Uterus (tissue), 4 donors: Measurements from ENCODE around the gene ZBTB11. TPM values are rescaled to one million over a fixed set of nuclear protein-coding genes. Genes with fewer than 3 reads are reported as not detected.

Experiments
- DNase-seq, 2 donors: peaks; one replicate each; pipeline ENCODE4 v3.0.0-alpha.2; 2019 to 2020
- H3K27ac ChIP-seq, 2 donors: fragments of 200-600 bp; sonication (generic); 1 replicate in 1 of 2; 2 replicates in 1 of 2; pipeline ENCODE4 v1.5.1; 2016 to 2018
- H3K27me3 ChIP-seq, 2 donors: fragments of 200-600 bp; sonication (generic); one replicate each; pipeline ENCODE4 v1.5.1; 2018 to 2019; ENCODE audit warnings: control low read depth in 1 of 2
- H3K36me3 ChIP-seq, 2 donors: fragments of 200-600 bp; sonication (generic); one replicate each; pipeline ENCODE4 v1.5.1; 2019; ENCODE audit warnings: control low read depth in 1 of 2
- H3K4me1 ChIP-seq, 2 donors: fragments of 200-600 bp; sonication (generic); one replicate each; pipeline ENCODE4 v1.5.1; 2018 to 2019; ENCODE audit warnings: control low read depth in 1 of 2
- H3K4me3 ChIP-seq, 2 donors: fragments of 200-600 bp; sonication (generic); 1 replicate in 1 of 2; 2 replicates in 1 of 2; pipeline ENCODE4 v1.5.1; 2018 to 2019; ENCODE audit warnings: mild to moderate bottlenecking in 1 of 2
- H3K9me3 ChIP-seq, 2 donors: fragments of 200-600 bp; sonication (generic); one replicate each; pipeline ENCODE4 v1.5.1; 2019; ENCODE audit warnings: control low read depth in 1 of 2
- POLR2A ChIP-seq, 2 donors: fragments of 450-650 bp; IDR thresholded peaks; one replicate each; pipeline ENCODE4 v1.6.1; 2016; ENCODE audit warnings: antibody characterized with exemption in 2 of 2, mild to moderate bottlenecking in 1 of 2, moderate library complexity in 1 of 2
- intact Hi-C: fragments of 100-400 bp; cut with DNase I; formaldehyde crosslinking; loops from one replicate; pipeline ENCODE4 v1.15.1; 2023; ENCODE audit warnings: low total_unique reads
- total RNA-seq, 4 donors: library from RNA; depleted of rRNA in 3 of 4; stranded (reverse); fragments of >200 nt in 3 of 4; gene quantifications; one replicate each; pipeline versions ENCODE4 v1.1.0 to v1.2.4, GENCODE V29; 2014 to 2023
- TF ChIP-seq, protein P1 (sequence below), 4 experiments: fragments of 200-600 bp in 2 of 4; fragments of 450-650 bp in 2 of 4; sonication (generic) in 2 of 4; IDR thresholded peaks; one replicate each; pipeline ENCODE4 v1.5.1; 2016 to 2019; ENCODE audit warnings: antibody characterized with exemption in 4 of 4, mild to moderate bottlenecking in 2 of 4, moderate library complexity in 1 of 4
- donor health status: DM: yes; HTN: yes; CAD: no.

The ZBTB11 gene
- total RNA-seq, 4 donors from 2014 or later = 16.1 to 42.0 (median 25.7) TPM

- intact Hi-C loops = no loop called here
- no peaks in the 10 kb centered on the region for H3K36me3 ChIP-seq
These were observed 9.1 kb downstream of the ZBTB11 start for GRCh38 chr3:101667844-101668243.

GRCh38 chr3:101667331-101667730, 9.6 kb downstream of the ZBTB11 start:
- Histone ChIP-seq H3K4me1 (no peaks in the 10 kb centered on the region), H3K36me3 (no peaks in the 10 kb centered on the region), H3K27me3 (no peaks in the 10 kb centered on the region), H3K4me3 (no peak overlapping the region), H3K27ac (no peak overlapping the region), H3K9me3 (no peaks in the 10 kb centered on the region)
- intact Hi-C loops = no loop called here
- DNase-seq = no peak
- TF ChIP-seq, protein P1, sequence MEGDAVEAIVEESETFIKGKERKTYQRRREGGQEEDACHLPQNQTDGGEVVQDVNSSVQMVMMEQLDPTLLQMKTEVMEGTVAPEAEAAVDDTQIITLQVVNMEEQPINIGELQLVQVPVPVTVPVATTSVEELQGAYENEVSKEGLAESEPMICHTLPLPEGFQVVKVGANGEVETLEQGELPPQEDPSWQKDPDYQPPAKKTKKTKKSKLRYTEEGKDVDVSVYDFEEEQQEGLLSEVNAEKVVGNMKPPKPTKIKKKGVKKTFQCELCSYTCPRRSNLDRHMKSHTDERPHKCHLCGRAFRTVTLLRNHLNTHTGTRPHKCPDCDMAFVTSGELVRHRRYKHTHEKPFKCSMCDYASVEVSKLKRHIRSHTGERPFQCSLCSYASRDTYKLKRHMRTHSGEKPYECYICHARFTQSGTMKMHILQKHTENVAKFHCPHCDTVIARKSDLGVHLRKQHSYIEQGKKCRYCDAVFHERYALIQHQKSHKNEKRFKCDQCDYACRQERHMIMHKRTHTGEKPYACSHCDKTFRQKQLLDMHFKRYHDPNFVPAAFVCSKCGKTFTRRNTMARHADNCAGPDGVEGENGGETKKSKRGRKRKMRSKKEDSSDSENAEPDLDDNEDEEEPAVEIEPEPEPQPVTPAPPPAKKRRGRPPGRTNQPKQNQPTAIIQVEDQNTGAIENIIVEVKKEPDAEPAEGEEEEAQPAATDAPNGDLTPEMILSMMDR (IDR thresholded peaks at IDR 0.05) = no peak
- TF ChIP-seq POLR2A (IDR thresholded peaks at IDR 0.05) = no peak

More at GRCh38 chr3:101667844-101668243, 9.1 kb downstream of the ZBTB11 start:
- TF ChIP-seq, protein P1 (IDR thresholded peaks at IDR 0.05) = no peak
- TF ChIP-seq POLR2A (IDR thresholded peaks at IDR 0.05) = no peak
- Histone ChIP-seq H3K4me1 (no peaks in the 10 kb centered on the region), H3K27ac (no peak overlapping the region), H3K27me3 (no peaks in the 10 kb centered on the region), H3K4me3 (no peak overlapping the region), H3K9me3 (no peaks in the 10 kb centered on the region)
- DNase-seq = no peak

GRCh38 chr3:101665851-101666250, 11.1 kb downstream of the ZBTB11 start:
- Histone ChIP-seq H3K4me3 (no peak overlapping the region), H3K9me3 (no peaks in the 10 kb centered on the region), H3K27ac (no peak overlapping the region), H3K36me3 (no peaks in the 10 kb centered on the region), H3K27me3 (no peaks in the 10 kb centered on the region), H3K4me1 (no peaks in the 10 kb centered on the region)
- no peak for DNase-seq
- intact Hi-C loops = no loop called here
- TF ChIP-seq, protein P1 (IDR thresholded peaks at IDR 0.05) = no peak
- no peak for TF ChIP-seq POLR2A (IDR thresholded peaks at IDR 0.05)

DNA sequence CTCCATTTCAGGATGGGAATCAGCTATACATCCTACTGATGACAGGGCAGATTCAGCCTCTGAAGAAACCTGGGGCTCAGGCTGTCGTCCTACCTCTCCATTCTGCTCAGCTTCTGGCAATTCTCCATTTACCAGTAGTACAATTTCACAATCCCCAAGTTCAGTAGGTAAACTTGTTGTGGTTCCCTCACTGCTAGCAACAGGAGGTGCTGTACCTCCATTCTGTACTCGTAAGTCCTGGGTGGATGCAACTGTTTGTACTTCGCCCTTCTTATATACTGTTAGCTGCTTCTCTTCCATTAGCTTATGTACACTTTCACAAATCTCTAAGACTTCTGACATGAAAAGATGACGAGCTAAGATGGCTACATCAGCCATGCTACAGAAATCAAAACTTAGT, 11.6 kb downstream of the ZBTB11 start:
- Histone ChIP-seq H3K27me3 (no peaks in the 10 kb centered on the region), H3K9me3 (no peaks in the 10 kb centered on the region), H3K4me1 (no peaks in the 10 kb centered on the region), H3K27ac (no peak overlapping the region), H3K4me3 (no peak overlapping the region), H3K36me3 (no peaks in the 10 kb centered on the region)
- no peak for DNase-seq
- intact Hi-C loops = no loop called here
- TF ChIP-seq, protein P1 (IDR thresholded peaks at IDR 0.05) = no peak
- TF ChIP-seq POLR2A (IDR thresholded peaks at IDR 0.05) = no peak

GRCh38 chr3:101660714-101661113, 16.2 kb downstream of the ZBTB11 start:
- intact Hi-C loops = no loop called here
- DNase-seq = no peak
- Histone ChIP-seq H3K4me1 (no peaks in the 10 kb centered on the region), H3K9me3 (no peaks in the 10 kb centered on the region), H3K4me3 (no peak overlapping the region), H3K27ac (no peak overlapping the region), H3K36me3 (no peaks in the 10 kb centered on the region), H3K27me3 (no peaks in the 10 kb centered on the region)
- TF ChIP-seq, protein P1 (IDR thresholded peaks at IDR 0.05) = no peak
- no peak for TF ChIP-seq POLR2A (IDR thresholded peaks at IDR 0.05)
